ENCODE data around the gene ANGEL2.

The ANGEL2 gene

DNA sequence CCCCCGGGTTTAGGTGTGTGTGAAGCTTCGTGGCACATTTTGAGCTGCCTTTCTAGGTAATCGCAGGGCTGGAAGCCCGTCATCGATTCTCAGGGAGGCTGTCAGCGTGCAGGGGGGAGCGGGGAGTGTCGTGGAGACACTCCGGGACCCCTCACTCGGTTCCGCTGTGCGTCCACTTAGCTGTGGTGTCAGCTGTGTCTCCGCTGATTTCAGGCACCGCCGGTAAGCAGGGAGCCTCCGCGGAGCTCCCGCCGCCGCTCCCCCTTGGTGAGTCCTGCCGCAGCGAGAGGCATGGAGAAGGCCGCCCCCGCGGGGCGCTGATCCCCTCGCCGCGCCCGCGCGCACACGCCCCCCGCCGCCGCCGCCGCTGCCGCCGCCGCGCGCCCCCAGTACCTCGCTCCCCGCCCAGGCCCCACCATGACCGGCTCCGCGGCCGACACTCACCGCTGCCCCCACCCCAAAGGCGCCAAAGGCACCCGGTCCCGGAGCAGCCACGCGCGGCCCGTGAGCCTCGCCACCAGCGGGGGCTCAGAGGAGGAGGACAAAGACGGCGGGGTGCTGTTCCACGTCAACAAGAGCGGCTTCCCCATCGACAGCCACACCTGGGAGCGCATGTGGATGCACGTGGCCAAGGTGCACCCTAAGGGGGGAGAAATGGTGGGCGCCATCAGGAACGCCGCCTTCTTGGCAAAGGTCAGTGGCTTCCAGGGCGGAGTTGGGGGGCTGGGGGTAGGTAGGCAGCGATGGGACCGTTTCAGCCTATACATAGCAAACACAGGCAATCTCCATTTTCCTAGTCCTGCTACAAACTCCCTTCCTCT, 64.3 kb downstream of the ANGEL2 start:
- DNase-seq (ENCODE audit: low read depth), result no peak

DNA sequence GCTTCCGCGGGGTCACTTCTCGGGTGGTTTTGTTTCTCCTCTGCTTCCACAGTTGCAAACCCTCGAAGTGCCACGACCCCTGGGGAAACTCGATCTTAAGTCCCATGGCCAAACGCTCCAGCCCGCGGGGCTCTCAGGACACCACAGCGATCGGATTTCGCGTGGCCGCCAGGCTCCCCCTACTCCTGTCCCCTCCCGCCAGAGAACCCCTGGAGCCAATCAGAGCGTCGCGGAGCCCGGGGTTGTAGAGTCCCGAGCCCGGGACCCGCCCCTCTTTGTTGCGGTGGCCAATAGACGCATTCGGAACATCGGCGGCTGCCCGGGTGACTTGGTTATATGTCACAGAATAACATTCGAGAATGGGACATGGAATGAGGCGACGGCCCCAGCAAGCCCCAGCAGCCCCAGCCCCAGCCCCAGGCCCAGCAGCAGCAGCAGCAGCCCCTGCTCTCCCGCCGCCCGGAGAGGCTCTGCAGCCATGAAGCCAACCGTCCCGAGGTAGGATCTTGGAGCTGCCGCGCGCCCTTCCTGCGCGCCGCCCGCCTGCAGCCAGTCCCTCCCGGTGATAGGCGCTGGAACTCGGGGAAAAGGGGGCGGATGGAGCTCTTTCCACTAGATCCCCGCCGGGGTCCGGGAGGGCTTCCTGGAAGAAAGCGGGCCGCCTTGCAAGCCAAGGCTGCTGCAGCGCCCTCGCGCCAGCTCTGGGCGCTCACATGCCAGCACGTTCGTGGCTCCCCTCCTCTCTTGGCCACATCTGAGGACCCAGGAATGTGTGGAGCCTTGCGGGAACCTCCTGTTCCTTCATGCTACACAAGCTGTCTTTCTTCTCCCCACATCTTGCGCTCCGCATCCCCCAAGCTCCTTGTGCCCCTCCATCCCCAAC, 65.2 kb downstream of the ANGEL2 start, which contains the start of gene VASH2:
Gene VASH2 (plus strand): TSS at position 299 of the 883 bp plus-strand sequence. CDS start 1,002 bp downstream, outside the sequence.
- DNase-seq (ENCODE audit: low read depth), result no peak

DNA sequence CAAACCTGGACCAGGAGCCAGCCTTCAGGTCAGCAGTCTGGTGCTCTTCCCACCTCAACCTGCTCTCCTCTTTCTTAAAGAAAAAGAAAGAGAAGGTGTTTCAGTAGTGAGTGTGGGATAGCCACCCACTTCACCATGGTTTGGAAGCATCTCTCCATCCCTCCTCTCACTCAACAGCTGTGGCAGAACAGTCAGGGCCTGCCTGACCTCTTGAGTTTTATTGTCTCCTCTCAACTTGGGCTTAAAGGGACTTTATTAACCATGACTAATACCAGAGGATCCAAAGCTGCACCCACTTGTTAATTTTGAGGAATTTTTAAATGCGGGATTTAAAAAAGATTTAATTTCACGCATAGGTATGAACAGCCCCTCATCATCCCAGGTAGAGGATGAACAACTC, 65.9 kb downstream of the ANGEL2 start:
- DNase-seq (ENCODE audit: low read depth), result no peak

DNA sequence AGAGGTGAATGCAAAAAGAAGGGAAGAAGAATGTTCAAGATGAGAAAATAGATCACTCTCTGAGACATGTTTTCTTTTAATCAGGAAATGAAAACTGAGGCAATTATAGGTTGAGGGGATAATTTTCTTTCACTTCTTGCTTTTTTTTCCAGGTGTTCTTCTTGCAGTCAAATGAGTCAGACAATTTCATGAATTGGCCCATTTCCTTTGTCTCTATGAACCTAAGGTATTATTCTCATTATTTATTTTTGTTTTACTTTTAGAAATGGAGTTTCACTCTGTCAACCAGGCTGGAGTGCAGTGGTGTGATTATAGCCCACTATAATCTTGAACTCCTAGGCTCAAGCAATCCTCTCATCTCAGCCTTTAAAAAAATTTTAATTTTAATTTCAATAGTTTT, 68.8 kb downstream of the ANGEL2 start:
- DNase-seq (ENCODE audit: low read depth), result no peak

GRCh38 chr1:212945463-212946160, 70.1 kb downstream of the ANGEL2 start:
- no peak for DNase-seq (ENCODE audit: low read depth)

DNA sequence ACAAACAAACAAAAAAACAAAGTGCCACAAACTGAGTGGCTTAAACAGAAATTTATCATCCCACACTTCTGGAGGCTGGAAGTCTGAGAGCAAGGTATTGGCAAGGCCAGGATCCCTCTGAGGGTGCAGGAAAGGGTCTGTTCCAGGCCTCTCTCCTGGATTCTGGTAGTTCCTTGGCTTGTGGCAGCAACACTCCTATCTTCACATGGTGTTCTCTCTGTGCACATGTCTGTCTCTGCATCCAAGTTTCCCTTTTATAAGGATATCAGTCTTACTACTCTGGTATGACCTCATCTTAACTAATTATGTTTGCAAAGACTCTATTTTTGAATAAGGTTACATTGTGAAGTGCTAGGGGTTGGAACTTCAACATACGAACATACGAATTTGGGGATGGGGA, 70.6 kb downstream of the ANGEL2 start:
- no peak for DNase-seq (ENCODE audit: low read depth)

GRCh38 chr1:212944229-212944901, 71.3 kb downstream of the ANGEL2 start:
- DNase-seq (ENCODE audit: low read depth), result no peak

DNA sequence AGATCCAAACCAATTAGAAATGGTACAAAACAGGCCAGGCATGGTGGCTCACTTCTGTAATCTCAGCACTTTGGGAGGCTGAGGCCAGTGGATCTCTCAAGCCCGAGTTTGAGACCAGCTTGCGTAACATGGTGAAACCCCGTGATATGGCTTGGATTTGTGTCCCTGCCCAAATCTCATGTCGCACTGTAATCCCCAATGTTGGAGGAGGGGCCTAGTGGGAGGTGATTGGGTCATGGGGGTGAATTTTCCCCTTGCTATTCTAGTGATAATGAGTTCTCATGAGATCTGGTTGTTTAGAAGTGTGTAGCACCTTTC, 72.3 kb downstream of the ANGEL2 start:
- DNase-seq (ENCODE audit: low read depth), result no peak

- DNase-seq (ENCODE audit: low read depth), result no peak
These were observed 72.8 kb downstream of the ANGEL2 start for GRCh38 chr1:212942679-212943392.

Data from CMK (cell line).